HG03520 (cell line): ENCODE measurements around the gene MAS1.
"Not testable (repeated sequence)": the region's sequence is repeated elsewhere in the genome, so short reads cannot be mapped to it uniquely, and the experiment has no call there.

Experiments
- ATAC-seq: cut with Tn5 transposase; IDR thresholded peaks from one replicate; pipeline ENCODE4 v1.9.1; 2021; ENCODE audit warnings: mild to moderate bottlenecking, moderate library complexity; ENCODE audit not compliant: unreplicated experiment

Gene MAS1

DNA sequence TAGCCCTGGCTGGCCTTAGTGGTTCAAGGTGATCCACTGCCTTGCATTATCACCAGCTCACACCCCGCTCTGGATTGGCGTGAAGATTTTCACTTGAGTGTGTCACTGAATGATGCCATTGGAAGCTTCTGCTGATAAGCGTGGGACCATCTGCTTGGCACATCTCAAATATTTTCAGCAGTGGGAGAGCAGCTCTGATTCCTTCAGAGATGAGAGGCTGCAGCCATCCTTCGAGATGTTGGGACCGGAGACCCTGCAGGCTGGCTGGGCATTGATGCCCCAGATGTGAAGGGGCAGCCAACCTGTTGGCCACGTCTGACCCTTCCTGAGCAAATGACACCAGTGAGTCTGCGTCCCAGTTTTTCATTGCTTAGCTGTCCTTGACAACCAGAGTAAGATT, at the start of gene MAS1:
Gene MAS1 (plus strand): TSS at position 197 of the 400 bp plus-strand sequence. CDS start 15,968 bp downstream, outside the sequence.
- no peak for ATAC-seq

DNA sequence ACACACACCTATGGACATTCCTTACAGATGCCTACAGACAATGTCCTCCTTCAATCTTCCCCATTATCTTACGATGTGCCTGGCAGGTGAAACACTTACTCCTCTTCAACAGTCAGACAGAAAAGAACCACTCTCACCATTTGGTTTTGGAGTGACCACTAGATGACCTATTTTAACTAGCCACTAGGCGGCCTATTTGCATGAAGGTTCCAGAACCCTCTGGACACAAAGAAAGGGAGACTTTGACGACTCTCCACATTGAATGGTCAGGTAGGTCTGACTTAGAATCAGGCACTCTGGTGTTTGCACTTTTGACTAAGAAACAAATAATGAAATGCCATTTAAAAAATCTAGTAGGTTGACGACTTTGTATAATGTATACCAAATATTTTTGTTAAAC, 48.8 kb upstream of the MAS1 start:
- ATAC-seq: no peak

DNA sequence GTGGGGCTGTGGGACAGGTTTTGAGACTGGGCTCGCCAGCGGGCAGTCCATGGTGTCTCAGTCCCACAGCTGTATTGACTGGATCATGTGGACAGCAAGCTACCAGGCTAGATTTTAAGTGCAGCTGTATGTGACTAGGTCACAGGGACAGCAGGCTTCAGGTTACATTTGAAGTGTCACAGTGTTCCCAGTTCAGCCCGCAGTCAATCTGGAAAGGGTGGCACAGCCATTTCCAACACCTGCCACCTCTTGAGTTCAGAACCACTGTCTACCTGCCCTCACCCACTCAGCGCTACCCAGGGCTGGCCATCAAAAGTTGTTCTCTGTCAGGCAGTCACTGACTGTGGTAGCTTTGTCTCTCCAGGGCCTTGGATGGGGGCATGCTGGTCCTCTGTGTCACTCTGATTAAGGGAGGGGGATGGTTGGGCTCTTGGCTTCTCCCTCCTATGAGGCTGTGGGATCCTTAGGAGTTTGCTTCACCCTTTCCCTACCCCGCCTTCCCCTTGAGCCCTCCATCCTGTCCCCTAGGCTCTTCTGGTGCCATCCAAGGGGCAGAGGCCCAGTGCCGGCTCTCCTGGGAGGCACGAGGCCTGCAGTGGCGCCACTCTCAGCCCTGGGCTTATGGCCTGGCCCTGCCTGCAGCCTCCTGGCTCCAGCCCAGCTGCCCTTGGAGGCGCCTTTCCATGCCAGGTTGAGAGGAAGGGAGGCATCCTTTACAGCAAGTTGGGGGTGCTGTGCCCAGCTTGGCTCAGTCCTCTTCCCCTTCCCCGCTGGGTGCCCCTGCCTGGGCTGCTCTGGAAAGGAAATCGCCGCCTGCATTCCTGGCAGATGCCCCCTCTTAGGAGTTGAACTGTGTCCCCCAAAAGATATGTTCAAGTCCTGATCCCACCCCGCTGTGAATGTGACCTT, 45.8 kb upstream of the MAS1 start:
- no peak for ATAC-seq

GRCh38 chr6:159848552-159848951, 42.2 kb upstream of the MAS1 start:
- ATAC-seq: not testable (repeated sequence)

DNA sequence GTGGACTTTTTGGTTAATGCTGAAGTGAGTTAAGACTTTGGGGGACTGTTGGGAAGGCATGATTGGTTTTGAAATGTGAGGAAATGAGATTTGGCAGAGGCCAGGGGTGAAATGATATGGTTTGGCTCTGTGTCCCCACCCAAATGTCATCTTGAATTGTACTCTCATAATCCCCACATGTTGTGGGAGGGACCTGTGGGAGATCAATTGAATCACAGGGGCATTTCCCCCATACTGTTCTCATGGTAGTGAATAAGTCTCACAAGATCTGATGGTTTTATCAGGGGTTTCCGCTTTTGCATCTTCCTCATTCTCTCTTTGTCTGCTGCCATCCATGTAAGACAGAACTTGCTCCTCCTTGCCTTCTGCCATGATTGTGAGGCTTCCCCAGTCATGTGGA, 40.9 kb upstream of the MAS1 start:
- ATAC-seq: not testable (repeated sequence)

DNA sequence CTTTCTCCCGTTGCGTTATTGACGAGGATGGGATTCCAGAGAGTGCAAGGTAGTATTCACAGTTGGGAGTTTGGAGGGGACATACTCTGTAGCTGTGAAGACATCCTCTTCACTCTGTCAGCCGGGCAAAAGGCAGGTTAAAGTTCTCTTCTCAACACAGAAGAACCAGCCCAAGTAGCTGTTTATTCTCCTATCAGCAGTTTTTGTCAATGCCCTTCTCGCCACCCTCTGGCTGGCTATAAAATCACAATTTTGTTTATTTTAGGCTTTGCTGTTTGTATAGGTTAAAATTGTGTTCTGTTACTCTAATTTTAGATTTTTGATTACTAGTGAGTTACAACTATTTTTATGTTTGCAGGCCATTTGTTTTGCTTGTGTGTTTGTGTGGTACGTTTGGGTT, 37.9 kb upstream of the MAS1 start:
- no peak for ATAC-seq

DNA sequence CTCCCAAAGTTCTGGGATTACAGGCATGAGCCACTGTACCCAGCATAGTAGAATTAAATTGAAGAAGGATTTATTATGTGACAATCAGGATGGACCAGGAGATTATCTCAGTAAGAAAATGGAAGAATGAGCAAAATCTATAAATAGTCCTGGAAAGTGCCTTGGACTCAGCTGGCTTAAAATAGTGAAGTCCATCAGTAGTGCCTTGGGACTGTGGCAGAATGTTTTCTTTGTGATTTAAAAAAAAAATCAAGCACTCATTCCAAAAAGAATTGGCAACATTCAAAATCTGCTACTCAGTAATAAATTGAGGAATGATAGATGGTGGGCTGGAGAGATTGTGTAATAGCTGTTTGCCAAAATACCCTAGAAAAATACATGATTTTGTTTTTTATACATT, 37.0 kb upstream of the MAS1 start:
- ATAC-seq: no peak

GRCh38 chr6:159854959-159855358, 35.8 kb upstream of the MAS1 start:
- no peak for ATAC-seq

DNA sequence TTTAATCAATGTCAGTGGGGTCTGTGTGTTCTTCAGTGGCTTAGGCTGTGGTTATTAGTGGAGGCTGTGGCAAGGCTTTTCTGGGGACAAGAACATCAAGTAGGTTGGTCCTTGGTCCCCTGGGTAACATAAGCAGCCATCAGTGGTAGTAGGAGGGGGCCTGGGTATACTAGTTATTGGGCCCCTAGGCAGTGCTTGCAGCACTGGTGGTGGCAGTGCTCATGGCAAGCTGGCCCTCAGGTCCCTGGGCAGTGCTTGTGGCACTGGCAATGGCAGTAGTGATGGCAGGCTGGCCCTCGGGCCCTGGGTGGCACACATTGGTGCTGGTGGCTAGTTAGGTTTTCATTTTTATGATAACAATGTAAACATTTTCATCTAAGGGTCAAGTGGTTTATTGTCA, 32.5 kb upstream of the MAS1 start:
- ATAC-seq: no peak

DNA sequence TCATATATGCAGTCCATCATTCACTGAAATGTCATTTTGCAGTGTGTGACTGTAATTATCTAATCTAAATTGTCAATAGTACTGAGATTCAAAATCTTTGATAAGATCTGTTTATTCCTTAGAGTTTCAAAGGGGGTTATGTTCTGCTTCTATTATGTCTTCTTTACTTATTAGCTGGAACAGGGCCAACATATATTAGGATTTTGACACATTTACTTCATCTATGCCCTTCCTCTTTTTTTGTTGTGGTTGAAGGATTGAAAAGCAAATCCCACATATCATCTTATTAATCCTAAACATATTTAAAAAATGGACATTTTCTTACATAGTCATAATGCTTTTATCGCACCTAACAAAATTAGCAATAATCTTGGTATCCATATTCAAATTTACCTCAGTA, 30.3 kb upstream of the MAS1 start:
- ATAC-seq: no peak

DNA sequence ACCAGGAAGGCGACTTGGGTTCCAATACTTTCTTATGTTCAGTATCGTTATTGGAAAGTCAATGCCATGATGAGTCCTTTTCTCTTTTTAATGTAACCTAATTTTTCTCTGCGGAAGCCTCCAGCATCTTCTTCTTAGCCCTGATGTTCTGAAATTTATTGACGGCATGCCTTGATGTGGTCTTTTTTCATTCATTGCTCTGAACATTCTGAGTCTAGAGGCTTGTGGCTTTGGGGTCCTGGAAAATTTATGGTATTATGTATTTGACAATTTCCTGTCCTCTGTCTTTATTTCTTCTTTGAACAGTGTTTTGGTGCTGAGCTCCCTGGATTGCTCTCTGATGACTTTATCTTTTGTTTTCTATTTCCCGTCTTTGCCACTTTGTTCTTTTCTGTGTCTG, 28.7 kb upstream of the MAS1 start:
- no peak for ATAC-seq

DNA sequence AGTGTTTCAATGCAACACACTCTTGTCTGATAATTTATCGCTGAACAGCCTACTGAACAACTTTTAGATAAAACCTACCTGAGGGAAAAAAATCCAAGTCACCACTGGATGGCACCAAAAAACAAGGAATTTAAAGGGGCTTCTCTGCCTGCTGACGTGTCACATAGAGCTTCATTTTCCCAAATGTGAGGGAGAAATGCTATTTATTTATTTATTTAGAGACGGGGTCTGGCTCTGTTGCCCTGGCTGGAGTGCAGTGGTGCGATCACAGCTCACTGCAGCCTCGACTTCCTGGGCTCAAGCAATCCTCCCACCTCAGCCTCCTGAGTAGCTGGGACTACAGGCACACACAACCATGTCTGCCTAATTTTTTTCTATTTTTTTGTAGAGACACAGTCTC, 27.4 kb upstream of the MAS1 start:
- not testable (repeated sequence) for ATAC-seq

DNA sequence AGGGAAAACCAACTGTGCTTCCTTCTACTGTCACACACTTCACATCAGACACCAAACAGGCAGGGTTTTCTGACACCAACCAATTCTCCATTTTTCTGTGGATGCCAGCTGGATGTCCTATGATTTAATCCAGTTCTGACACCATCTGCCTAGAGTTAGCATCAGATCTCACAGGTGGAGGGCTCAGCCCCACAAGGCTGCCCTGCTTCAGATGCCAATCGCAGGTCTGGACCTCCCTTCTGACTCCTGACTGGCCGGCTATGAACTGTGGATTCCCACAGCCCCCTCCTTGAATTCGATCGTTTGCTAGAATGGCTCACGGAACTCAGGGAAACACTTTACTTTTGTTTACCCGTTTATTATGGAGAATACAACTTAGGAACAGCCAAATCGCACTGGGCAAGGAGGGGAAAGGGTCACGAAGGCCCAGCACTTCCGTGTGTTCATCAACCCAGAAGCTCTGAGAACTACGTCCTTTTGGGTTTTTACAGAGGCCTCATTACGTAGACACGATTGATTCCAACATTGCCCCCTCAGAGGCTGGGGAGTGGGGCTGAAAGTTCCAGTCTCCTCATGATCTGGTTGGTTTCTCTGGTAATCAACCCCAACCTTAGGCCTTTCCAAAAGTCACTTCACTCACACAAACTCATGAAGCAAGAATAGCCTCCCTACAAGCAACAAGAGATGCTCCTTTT, 25.4 kb upstream of the MAS1 start:
- no peak for ATAC-seq

DNA sequence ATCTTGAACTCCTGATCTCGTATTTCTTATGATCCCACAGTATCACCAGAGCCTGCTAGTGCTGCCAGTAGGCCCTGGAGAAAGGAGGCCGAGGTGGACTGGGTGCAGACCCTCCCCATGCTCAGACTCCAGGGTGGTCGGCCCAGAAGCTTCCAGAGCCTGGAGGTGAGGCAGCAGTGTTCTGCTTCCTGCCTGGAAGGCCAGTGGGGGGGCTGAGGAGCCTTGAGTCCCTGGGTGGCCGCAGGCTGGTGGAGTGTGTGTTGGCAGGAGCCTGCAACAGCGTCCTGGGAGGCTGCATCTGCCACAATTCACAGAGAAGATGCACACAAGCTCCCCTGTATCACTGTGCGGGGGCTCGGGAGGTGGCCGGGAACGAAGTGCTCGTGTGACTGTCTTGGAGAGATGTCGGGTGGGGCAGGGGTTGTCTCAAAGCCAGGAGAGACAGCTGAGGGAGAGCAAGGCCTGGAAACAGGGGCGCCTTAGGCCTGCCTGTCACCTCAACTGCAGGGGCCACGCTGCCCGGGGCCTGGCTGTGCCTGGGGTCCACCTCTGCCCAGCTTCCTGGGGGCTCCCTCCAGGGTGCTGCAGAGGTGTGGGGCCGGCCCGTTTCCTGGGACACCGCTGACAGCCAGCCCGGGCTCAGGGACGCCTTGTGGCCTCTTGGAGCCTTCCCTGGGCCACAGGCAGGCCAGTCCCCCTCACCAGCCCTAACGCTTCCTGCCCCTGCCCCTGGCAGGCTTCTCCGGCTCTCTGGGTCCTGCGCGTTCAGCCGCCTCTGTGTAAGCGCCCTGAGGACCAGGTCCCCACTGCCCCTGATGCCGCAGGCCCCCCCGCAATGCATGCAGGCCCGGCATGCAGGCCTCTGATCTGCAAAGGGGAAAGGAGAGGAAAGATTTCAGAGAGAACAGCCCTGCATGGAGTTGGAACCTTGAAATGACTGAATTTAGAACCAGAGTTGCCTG, 24.2 kb upstream of the MAS1 start:
- no peak for ATAC-seq

DNA sequence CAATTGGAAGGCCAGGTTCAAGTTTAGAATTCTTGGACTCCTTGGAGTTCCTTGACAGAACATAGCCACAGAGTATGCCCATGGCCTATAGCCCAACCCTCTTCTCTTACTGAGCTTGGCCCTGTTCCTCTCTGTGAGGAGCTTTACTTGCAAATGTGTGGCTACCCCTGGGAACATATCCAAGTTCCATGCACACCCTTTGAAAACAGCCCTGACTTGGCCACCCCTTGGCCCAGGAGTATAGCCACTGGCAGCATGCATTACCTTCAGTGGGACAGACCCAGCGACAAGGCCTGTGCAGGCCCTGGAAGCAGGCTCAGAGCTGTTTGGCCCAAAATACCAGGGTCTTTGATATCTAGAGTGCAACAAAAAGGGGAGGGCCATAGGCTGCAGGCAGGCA, 19.5 kb upstream of the MAS1 start:
- ATAC-seq: no peak

- ATAC-seq: no peak
Observed at GRCh38 chr6:159871906-159872305, 18.9 kb upstream of the MAS1 start.

- ATAC-seq: no peak
Observed at GRCh38 chr6:159874435-159874834, 16.4 kb upstream of the MAS1 start.

GRCh38 chr6:159875194-159875593, 15.6 kb upstream of the MAS1 start:
- ATAC-seq: no peak

DNA sequence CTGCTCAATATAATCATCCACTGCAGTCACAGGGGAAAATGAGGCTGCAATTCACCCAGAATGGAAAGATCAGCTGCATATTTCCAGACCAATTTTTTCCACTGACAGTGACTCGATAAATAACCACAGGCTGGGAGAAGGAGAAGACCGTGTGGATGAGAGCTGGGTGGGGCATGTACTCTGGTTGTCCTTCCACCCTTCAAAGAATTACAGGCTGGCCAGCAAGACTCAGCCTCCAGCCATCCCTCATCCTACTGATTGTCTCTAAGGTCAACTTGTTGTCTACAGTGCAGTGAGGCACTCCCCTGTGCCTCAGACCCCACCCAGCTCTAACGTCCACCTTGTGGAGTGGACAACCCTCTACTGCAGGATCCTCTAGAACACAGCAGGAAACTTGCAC, 14.5 kb upstream of the MAS1 start:
- no peak for ATAC-seq

DNA sequence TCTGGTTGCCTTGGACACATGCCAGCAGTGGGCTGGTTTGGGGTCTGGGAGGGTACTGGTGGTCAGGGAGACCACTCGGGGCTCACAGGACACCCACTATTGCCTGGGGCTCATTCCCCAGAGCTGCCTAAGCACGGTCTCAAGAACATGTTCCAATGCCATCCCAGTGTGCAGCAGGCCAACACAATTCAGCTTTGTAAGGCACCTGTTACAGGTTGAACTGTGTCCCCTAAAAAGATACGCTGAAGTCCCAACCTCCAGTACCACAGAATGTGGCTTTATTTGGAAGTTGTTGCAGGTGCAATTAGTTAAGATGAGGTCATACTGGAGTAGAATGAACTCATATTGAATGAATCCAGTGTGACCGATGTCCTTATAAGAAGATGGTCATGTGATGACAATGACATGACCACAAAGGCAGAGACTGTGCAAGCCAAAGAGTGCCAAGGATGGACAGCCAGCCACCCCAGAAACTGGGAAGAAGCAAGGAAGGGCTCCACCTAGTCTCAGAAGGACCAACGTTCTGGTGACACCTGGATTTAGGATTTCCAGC, 13.5 kb upstream of the MAS1 start:
- no peak for ATAC-seq

DNA sequence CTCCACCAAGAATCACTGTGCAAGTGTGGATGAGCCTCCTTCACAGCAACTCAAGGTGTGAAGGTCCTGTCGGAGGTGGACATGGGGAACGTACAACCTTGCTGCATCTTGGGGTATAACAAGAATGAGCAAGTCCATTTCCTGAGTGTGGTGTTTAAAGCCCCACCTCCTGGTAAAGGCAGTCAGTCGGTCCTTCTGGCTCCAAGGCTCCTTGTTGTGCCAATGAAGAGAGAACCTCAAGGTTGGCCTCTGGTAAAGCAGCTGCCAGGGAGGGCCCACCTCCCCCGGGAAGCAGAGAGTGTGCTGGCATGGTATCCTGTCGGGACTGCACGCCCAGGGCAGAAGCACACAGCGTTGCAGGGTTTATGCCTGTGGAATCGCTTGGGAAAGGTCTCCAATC, 12.4 kb upstream of the MAS1 start:
- ATAC-seq: no peak
